K562 (cell line): ENCODE data around the gene NPR1. TPM values are rescaled to one million over a fixed set of nuclear protein-coding genes. Genes with fewer than 3 reads are reported as not detected.

ENCODE experiments used
- ATAC-seq: fragments of 200-7000 bp; cut with Tn5 transposase; 3 replicates; pipeline ENCODE4 v1.9.1; 2020; ENCODE audit warnings: moderate library complexity
- BruUV-seq: library from RNA; stranded (reverse); fragments of 400-500 nt; replicated peaks from 2 replicates; lab custom pipeline; 2021; lab: Mats Ljungman, UMichigan
- CTCF ChIA-PET: fragments of 300-600 bp; formaldehyde crosslinking; extraction: SDS; loops from one replicate; lab custom pipeline; 2021; ENCODE audit warnings: low intra/inter-chr PET ratio; lab: Yijun Ruan, JAX
- POLR2A ChIA-PET: fragments of 300-600, 350-650 bp; sonication (Branson Sonifier 250); formaldehyde crosslinking; extraction: SDS; loops from one replicate; lab custom pipeline; 2021; ENCODE audit warnings: antibody characterized with exemption, inconsistent platforms; lab: Yijun Ruan, JAX
- DNase-seq, 4 experiments: peaks; one replicate each; pipeline versions ENCODE4 v3.0.0 to v3.0.0-alpha.2; 2011 to 2018; ENCODE audit warnings: low spot score in 3 of 4, mixed read lengths in 3 of 4; ENCODE audit errors: extremely low read depth in 1 of 4
- FAIRE-seq: peaks from 2 replicates; lab custom pipeline; 2011; peaks lifted over from hg19 to GRCh38; lab: Jason Lieb, UNC
- H2AFZ ChIP-seq: 2 replicates; pipeline ENCODE4 v1.6.0; 2011; ENCODE audit warnings: low read depth, low read length, control low read depth, inconsistent platforms
- H3K27ac ChIP-seq: fragments of 200-600 bp; 3 replicates; pipeline ENCODE4 v1.8.0; 2011; ENCODE audit warnings: low read depth, mild to moderate bottlenecking, control low read depth, inconsistent platforms, low read length, moderate library complexity, mixed read lengths; ENCODE audit errors: extremely low read depth
- H3K27me3 ChIP-seq, 2 experiments: fragments of 300-600 bp in 1 of 2; 2 replicates in 1 of 2; 3 replicates in 1 of 2; pipeline versions ENCODE4 v1.6.0 to v1.8.0; 2011; ENCODE audit warnings: inconsistent platforms in 2 of 2, low read length in 2 of 2, mild to moderate bottlenecking in 1 of 2, mixed read lengths in 1 of 2, moderate library complexity in 1 of 2; ENCODE audit not compliant: control insufficient read depth in 2 of 2, insufficient read depth in 2 of 2
- H3K36me3 ChIP-seq: fragments of 300-600 bp; 3 replicates; pipeline ENCODE4 v1.8.0; 2011; ENCODE audit warnings: mild to moderate bottlenecking, low read length, inconsistent platforms; ENCODE audit not compliant: control insufficient read depth, insufficient read depth
- H3K4me1 ChIP-seq, 2 experiments: fragments of 200-600 bp in 1 of 2; replicated peaks in 1 of 2; 2 replicates in 1 of 2; 3 replicates in 1 of 2; pipeline versions ENCODE4 v1.5.1 to v1.8.0; 2011; ENCODE audit warnings: inconsistent platforms in 2 of 2, low read length in 2 of 2, mild to moderate bottlenecking in 1 of 2, mixed read lengths in 1 of 2, moderate library complexity in 1 of 2; ENCODE audit not compliant: control insufficient read depth in 2 of 2, insufficient read depth in 2 of 2
- H3K4me2 ChIP-seq: 2 replicates; pipeline ENCODE4 v1.6.1; 2011; ENCODE audit warnings: low read length, control low read depth, inconsistent platforms, mixed read lengths; ENCODE audit not compliant: insufficient read depth
- H3K4me3 ChIP-seq: fragments of 200-600 bp; sonication (generic), shearing (Covaris generic); 2 replicates; pipeline ENCODE4 v1.5.1; 2016; ENCODE audit warnings: control low read depth, inconsistent platforms
- H3K79me2 ChIP-seq: fragments of 200-600 bp; 3 replicates; pipeline ENCODE4 v1.8.0; 2011; ENCODE audit warnings: low read length, inconsistent platforms; ENCODE audit not compliant: control insufficient read depth, insufficient read depth
- H3K9ac ChIP-seq, 2 experiments: 2 replicates each; pipeline versions ENCODE4 v1.6.0 to v1.6.1; 2011; ENCODE audit warnings: low read depth in 2 of 2, low read length in 2 of 2, control low read depth in 1 of 2, inconsistent platforms in 1 of 2, mild to moderate bottlenecking in 1 of 2, mixed read lengths in 1 of 2; ENCODE audit not compliant: insufficient read depth in 1 of 2
- H3K9me1 ChIP-seq: one replicate; pipeline ENCODE4 v1.6.0; 2011; ENCODE audit warnings: inconsistent platforms, mild to moderate bottlenecking, low read length, moderate library complexity; ENCODE audit not compliant: control insufficient read depth, insufficient read depth
- H3K9me3 ChIP-seq: replicated peaks from 2 replicates; pipeline ENCODE4 v1.5.1; 2011; ENCODE audit warnings: low read depth, low read length, inconsistent platforms; ENCODE audit not compliant: control insufficient read depth, insufficient read depth
- H4K20me1 ChIP-seq: replicated peaks from 2 replicates; pipeline ENCODE4 v1.6.1; 2011; ENCODE audit warnings: low read length, inconsistent platforms, mixed read lengths; ENCODE audit not compliant: control insufficient read depth, insufficient read depth
- KDM1A ChIP-seq, 2 experiments: fragments of 450-650 bp; IDR thresholded peaks; 2 replicates each; pipeline ENCODE4 v1.6.1; 2016; ENCODE audit warnings: mild to moderate bottlenecking in 2 of 2
- MAX ChIP-seq: sonication (generic); formaldehyde crosslinking; IDR thresholded peaks from 2 replicates; pipeline ENCODE4 v1.9.0; 2022; ENCODE audit warnings: mild to moderate bottlenecking, missing genetic modification reagents
- RHOXF2B ChIP-seq: fragments of 250-450 bp; sonication (Bioruptor Pico); conservative IDR thresholded peaks from 2 replicates; pipeline ENCODE4 v1.5.1; 2021
- WGBS: fragments of 100-300 bp; shearing (Covaris generic); methylation state at CpG from one replicate; pipeline ENCODE4 v1.1.6; 2016; ENCODE audit warnings: low coverage, mixed read lengths; ENCODE audit not compliant: insufficient coverage; ENCODE audit errors: missing lambda C conversion rate; 5-methylcytosine and 5-hydroxymethylcytosine counted together
- in situ Hi-C: fragments of 300-500 bp; cut with MboI; formaldehyde crosslinking; loops from 4 replicates; pipeline ENCODE4 v1.15.0; 2018; ENCODE audit warnings: inconsistent platforms, mixed read lengths
- intact Hi-C: fragments of 100-400 bp; cut with micrococcal nuclease; formaldehyde crosslinking; loops from 2 replicates; pipeline ENCODE4 v1.14.2; 2022
- polyA plus RNA-seq, 8 experiments: library from polyadenylated mRNA; depleted of rRNA in 4 of 8; stranded (reverse) in 5 of 8; unstranded in 3 of 8; fragments of >200 nt; fragmentation: Nextera tagmentation in 2 of 8; fragmentation: Illumina TruSeq in 1 of 8; extraction: Ambion mirVana in 2 of 8; extraction: Trizol in 1 of 8; gene quantifications; 2 replicates each; pipeline versions ENCODE4 v1.2.1 to v1.2.3, GENCODE V29; 2011 to 2014; ENCODE audit warnings: inconsistent platforms in 1 of 8, missing spikeins in 1 of 8
- total RNA-seq, 7 experiments: library from RNA; depleted of rRNA in 6 of 7; stranded (reverse); fragments of >200 nt in 6 of 7; fragmentation: Illumina TruSeq in 2 of 7; extraction: Trizol in 2 of 7; gene quantifications; 2 replicates each; pipeline versions ENCODE4 v1.2.1 to v1.2.3, GENCODE V29; 2011 to 2021; ENCODE audit warnings: low replicate concordance in 1 of 7

Gene NPR1
- total and polyA plus RNA-seq, 9 of the 15 experiments (the other 6 are each of a cell fraction or from before 2014, with no cell fraction given), result 0.05 to 0.16 (median 0.06) TPM; not detected in 6

- Histone ChIP-seq H3K36me3 (peaks cover 4% of the 10 kb centered on the region; the same call in 2 of the 3 replicates), H3K4me3 (no peak overlapping the region), H3K9me1 (no peaks in the 10 kb centered on the region), H3K9me3 (no peaks in the 10 kb centered on the region), H3K27me3 (no peaks in the 10 kb centered on the region), H3K4me1 (peaks cover 31 to 53% of the 10 kb centered on the region in 2 experiments), H3K9ac (peak overlapping the region in 1 of 2 experiments; percentile 39; a peak in 1 of 4 replicates), H3K79me2 (peaks cover 22% of the 10 kb centered on the region), H3K4me2 (no peak overlapping the region), H4K20me1 (no peaks in the 10 kb centered on the region), H3K27ac (no peak overlapping the region), H2AFZ (no peak overlapping the region)
- intact Hi-C loops, result loop anchor here (5.0 kb wide), 1 partner anchor 98 kb away; no protein-coding TSS in a partner anchor
- ChIA-PET CTCF (no interaction called here), POLR2A (interaction anchor here (0.5 to 4.3 kb wide), 5 partner anchors 13 to 233 kb away, joined by 3 to 18 read pairs (median 3); partner anchors contain the start of gene S100A14)
- FAIRE-seq (no peak), DNase-seq (no peak), ATAC-seq (no peak)
- 64% methylated on average over 7 of the region's 7 CpGs for WGBS
- BruUV-seq, result no TSS peak
- in situ Hi-C loops, result no loop called here
- TF ChIP-seq RHOXF2B (CRISPR knock-in tag) (no peak), MAX (CRISPR knock-in tag) (0 out of 2 replicates have a peak, but pooled peaks have one; percentile 19), KDM1A (IDR thresholded peaks at IDR 0.05) (no peak)
These were observed 48.1 kb upstream of the NPR1 start for GRCh38 chr1:153630384-153630783.
